NCI-H187 treated with DMSO at 0.1 percent for 48 hours (cell line): Measurements from ENCODE around the gene SUMO4.

Experiments used
- DNase-seq: peaks from one replicate; lab custom pipeline; 2025; lab: John Stamatoyannopoulos, UW

Gene SUMO4

GRCh38 chr6:149400050-149400449, at the start of gene SUMO4:
TSS of gene SUMO4 (plus strand) at chr6:149400262. CDS start at chr6:149400392, 130 bp downstream.
- no peak for DNase-seq

DNA sequence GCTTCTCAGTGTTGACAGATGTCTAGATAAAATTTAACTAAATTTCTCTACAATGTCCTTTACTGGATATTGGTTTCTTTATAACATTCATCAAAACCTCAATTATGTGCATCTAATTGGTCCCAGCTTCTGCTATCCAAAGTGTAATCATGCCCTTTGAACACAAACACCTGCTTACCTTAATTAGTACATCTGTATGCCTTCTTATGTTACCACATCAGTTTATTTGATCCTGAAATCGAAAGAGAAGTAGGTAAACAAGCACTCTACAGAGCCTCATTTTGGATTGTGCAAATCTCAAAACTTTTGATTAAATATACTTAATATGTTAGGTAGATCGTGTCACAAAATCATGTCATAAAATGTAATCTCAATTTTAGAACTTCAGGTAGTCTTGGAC, 46.1 kb upstream of the SUMO4 start:
- no peak for DNase-seq

DNA sequence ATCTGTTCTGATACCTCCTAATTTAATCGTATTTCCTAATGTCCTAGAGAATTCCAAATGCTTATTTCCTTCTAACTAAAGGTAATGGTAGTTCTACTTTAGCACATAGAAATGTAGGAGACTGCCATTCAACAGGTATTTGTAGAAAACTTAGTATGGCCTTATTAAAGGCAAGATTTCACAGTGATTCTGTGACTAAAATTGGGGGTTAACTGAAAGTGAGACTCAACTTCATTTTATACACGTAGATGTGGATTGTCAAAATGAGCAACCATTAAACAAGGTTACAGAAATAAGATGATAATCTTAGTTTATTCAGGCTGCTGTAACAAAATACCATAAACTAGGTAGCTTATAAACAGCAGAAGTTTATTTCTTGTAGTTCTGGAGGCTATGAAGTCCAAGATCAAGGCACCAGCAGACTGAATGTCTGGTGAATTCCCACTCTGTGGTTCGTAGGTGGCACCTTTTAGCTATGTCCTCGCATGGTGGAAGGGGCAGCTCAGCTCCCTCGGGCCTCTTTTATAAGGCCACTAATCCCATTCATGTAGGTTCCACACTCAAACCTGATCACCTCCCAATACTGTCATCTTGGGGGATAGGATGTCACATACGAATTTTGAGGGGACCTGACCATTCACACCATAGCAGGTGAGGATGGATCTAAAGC, 43.8 kb upstream of the SUMO4 start:
- DNase-seq: no peak

GRCh38 chr6:149357726-149358538, 42.1 kb upstream of the SUMO4 start:
- DNase-seq: no peak

DNA sequence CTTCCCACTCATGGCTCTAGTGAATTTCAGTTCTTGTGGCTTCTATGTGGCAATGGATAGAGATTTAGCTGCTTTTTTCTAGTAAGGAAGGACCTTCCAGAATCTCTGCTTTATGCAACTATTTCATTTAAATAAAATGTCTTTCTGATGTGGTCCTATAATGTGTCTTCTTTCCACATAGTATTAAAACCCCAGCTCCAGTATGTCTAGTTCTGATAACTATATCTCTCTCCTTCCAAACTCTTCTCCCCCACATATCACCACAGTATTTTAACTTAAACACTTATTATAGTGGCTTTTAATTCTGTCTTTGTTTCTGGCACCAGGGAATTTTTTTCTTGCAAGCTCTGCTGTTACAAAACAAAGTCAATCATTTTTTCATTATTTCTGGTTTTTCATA, 40.6 kb upstream of the SUMO4 start:
- DNase-seq: no peak

DNA sequence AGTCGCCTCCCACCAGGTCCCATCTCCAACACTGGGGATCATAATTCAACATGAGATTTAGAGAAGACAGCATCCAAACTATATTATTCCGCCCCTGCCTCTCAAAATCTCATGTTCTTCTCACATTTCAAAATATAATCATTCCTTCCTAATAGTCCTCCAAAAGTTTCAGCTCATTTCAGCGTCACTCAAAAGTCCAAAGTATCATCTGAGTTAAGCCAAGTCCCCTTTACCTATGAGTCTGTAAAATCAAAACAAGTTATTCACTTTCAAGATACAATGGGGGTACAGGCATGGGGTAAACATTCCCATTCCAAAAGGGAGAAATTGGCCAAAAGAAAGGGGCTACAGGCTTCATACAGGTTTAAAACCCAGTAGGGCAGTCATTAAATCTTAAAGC, 39.5 kb upstream of the SUMO4 start:
- DNase-seq: no peak

GRCh38 chr6:149362289-149362688, 37.8 kb upstream of the SUMO4 start:
- no peak for DNase-seq

DNA sequence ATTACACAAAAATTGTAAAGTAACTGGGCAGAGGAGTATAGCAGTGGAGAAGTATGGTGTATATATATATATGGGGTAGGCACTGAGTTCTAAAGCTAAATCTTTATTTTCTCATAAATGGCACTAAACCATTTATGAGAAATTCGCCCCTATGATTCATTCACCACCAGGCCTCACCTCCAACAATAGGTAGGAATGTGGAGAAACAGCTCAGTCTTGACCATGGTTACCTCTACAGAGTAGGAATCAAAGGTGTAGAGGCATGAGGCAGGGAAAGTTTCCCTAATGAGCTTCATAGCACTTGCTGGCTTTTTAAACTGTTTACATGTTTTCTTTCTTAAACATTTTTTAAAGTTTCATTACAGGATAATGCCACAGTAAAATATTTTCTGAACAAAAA, 36.9 kb upstream of the SUMO4 start:
- no peak for DNase-seq

DNA sequence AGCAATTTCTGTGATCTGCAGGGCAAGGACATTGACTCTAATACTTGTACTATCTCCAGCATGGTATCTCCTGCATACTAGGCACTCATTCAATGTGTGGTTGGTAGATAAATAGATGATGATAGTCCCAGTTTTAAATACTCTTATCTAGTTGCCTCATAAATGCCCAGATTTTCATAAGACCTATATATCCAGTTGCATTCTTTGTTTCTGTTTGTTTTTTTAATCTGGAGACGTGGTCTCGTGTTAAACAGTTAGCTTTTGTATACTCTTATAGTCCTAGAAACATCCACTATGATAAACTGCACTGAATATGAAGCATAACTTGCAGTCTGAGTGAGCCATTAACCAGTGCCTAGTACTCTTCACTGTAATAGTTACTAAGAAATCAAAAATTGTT, 35.5 kb upstream of the SUMO4 start:
- no peak for DNase-seq

- DNase-seq: no peak
Measured at GRCh38 chr6:149365197-149365596, 34.9 kb upstream of the SUMO4 start.

GRCh38 chr6:149366267-149366921, 33.7 kb upstream of the SUMO4 start:
- DNase-seq: no peak

- DNase-seq: no peak
Measured at GRCh38 chr6:149368065-149368464, 32.0 kb upstream of the SUMO4 start.

GRCh38 chr6:149371154-149371553, 28.9 kb upstream of the SUMO4 start:
- DNase-seq: no peak

- DNase-seq: no peak
Measured at GRCh38 chr6:149372062-149372461, 28.0 kb upstream of the SUMO4 start.

DNA sequence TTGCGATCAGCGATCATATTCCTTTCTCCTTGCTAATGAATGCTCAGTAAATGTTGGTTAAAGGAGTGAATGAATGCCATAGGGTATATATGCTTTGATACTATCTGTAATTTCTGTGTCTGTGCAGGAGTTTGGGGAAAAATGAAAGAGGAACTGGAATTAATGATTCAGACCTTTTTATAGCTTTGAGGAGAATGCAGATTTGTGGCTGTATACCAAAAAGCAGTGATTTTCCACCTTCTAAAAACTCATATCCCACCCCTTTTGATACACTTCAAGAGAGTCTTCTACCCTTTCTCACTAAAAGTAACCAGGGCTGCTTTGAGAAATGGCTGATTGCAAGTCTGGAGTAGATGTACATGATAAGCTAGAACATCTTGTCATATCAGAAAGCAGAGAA, 26.6 kb upstream of the SUMO4 start:
- DNase-seq: no peak

DNA sequence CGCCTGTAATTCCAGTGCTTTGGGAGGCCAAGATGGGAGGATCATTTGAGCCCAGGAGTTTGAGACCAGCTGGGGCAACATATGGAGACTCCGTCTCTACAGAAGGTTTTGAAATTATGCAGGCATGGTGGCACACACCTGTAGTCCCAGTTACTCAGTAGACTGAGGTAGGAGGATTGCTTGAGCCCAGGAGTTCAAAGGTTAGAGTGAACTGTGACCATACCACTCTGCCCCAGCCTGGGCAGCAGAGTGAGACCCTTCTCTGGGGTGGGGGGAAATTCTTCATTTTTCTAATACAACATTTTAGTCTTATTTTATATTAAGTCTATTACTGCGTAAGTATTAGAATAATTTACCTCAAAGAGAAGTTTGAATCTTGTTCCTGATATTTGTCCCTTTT, 20.1 kb upstream of the SUMO4 start:
- DNase-seq: no peak

DNA sequence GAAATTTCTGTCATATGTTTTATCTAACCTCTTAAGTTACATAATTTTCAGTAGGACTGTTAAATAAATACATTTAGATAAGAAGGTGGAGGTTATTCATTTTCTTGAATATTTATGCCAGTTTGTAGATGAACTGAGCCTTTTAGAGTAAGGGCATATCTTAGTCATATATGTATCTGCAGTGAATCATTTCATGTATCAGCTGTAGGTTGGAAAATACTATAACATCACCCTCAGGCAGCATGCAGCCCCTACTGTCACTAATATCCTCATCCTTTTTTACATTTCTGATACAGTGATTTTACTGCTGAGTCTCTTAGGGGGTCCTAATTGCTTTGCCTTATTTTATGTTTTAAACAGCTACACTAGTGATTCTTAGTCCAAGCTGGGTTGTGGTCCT, 19.5 kb upstream of the SUMO4 start:
- DNase-seq: no peak

GRCh38 chr6:149383371-149383770, 16.7 kb upstream of the SUMO4 start:
- DNase-seq: no peak

DNA sequence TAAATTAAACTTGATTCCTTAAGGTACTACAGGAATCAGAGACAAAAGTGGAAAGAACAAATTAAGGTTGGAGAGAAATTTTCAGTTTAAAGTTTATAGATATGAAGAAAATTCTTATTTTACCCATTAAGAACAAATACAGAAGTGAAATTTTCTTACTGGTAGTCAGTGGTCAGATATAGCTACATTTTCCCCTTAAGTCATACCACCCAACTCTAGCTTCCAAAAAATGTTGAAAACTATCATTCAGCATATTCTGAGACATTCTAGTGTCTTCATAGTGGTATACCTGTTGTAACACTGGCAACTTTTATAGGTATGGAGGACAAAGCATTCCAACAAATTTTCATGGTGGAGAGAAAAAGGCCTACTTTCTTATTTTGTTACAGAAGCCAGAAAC, 15.6 kb upstream of the SUMO4 start:
- DNase-seq: no peak

DNA sequence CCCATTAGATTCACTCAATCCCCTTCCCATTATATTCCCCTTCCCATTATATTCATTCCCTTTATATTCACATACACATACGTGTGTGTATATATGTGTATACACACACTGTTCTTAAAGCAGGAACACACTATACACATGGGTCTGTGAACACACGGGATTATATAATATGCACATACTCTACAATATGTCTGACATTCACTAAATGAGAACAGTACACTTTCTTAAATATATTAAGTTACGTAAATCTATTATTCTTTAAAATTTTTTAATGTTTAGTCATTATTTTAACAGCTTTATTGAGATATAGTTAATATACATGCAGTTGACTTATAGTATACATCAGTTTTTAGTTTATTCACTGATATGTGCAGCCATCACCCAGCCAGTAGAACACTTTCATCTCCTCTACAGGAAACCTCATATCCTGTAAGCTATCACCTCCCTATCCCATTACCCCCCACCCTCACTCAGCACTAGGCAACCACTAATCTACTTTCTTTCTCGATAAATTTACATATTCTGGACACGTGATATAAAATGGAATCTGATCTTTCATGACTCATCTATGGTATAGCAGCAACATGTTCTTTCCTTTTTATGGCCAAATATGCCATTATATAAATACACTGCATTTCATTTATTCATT, 13.9 kb upstream of the SUMO4 start:
- no peak for DNase-seq

DNA sequence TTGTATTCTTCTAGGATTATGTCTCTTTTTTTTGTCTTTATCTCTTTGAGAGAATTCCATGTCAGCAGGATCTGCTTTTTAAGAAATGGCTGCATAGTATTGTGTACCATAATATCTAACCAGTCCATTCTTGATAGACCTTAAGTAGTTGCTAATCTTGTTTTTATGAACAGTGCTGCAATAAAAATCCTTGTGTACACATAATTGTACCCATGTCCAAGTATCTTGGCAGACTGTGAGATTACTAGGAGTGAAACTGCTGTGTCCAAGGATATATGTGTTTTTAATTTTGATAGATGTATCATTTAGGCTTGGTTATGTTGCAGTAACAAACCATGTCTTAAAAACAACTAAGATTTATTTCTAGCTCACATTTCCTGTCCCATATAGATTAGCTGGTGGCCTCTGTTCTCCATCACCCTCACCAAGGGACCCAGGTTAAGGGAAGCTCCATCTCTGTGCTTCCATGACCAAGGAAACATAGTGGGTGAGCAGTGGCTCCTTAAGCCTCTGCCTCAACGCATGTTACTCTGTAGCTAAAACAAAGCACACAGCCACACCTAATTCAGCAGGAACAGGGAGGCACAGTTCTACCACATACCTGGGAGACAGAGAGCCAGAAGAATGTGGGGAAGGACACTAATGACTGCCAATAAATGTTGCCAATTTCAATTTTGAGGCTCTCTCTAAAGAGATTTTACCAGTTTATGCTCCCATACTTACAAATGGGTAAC, 12.1 kb upstream of the SUMO4 start:
- DNase-seq: no peak
